Measurements from ENCODE around the gene CDK7.
"Not testable (repeated sequence)": the region's sequence is repeated elsewhere in the genome, so short reads cannot be mapped to it uniquely, and the experiment has no call there.

CDK7 gene

GRCh38 chr5:69236733-69237132, 2.0 kb downstream of the CDK7 start:
- DNase-seq (ENCODE audit: low read depth, low spot score): not testable (repeated sequence)

GRCh38 chr5:69237877-69238276, 3.2 kb downstream of the CDK7 start:
- no peak for DNase-seq (ENCODE audit: low read depth, low spot score)

GRCh38 chr5:69238760-69239251, 4.1 kb downstream of the CDK7 start:
- no peak for DNase-seq (ENCODE audit: low read depth, low spot score)

- DNase-seq (ENCODE audit: low read depth, low spot score): no peak
Observed at GRCh38 chr5:69242215-69242927, 7.7 kb downstream of the CDK7 start.

- DNase-seq (ENCODE audit: low read depth, low spot score): no peak
Observed at GRCh38 chr5:69245031-69245430, 10.3 kb downstream of the CDK7 start.

GRCh38 chr5:69248019-69248418, 13.3 kb downstream of the CDK7 start:
- DNase-seq (ENCODE audit: low read depth, low spot score): no peak

GRCh38 chr5:69250593-69250992, 15.9 kb downstream of the CDK7 start:
- no peak for DNase-seq (ENCODE audit: low read depth, low spot score)

GRCh38 chr5:69252437-69252836, 17.8 kb downstream of the CDK7 start:
- no peak for DNase-seq (ENCODE audit: low read depth, low spot score)

- not testable (repeated sequence) for DNase-seq (ENCODE audit: low read depth, low spot score)
Observed at GRCh38 chr5:69255940-69256339, 21.3 kb downstream of the CDK7 start.

- no peak for DNase-seq (ENCODE audit: low read depth, low spot score)
Observed at GRCh38 chr5:69257577-69257976, 22.9 kb downstream of the CDK7 start.

- DNase-seq (ENCODE audit: low read depth, low spot score): no peak
Observed at GRCh38 chr5:69261034-69261433, 26.3 kb downstream of the CDK7 start.

- DNase-seq (ENCODE audit: low read depth, low spot score): no peak
Observed at GRCh38 chr5:69265931-69266330, 31.2 kb downstream of the CDK7 start.

GRCh38 chr5:69268899-69269298, 34.2 kb downstream of the CDK7 start:
- no peak for DNase-seq (ENCODE audit: low read depth, low spot score)

GRCh38 chr5:69270840-69271239, 36.2 kb downstream of the CDK7 start:
- DNase-seq (ENCODE audit: low read depth, low spot score): no peak

- DNase-seq (ENCODE audit: low read depth, low spot score): no peak
Observed at GRCh38 chr5:69271376-69271775, 36.7 kb downstream of the CDK7 start.

GRCh38 chr5:69275563-69275962, 40.9 kb downstream of the CDK7 start:
- no peak for DNase-seq (ENCODE audit: low read depth, low spot score)

- no peak for DNase-seq (ENCODE audit: low read depth, low spot score)
Observed at GRCh38 chr5:69276422-69277174, 41.9 kb downstream of the CDK7 start.

GRCh38 chr5:69279517-69279916, 44.8 kb downstream of the CDK7 start:
- no peak for DNase-seq (ENCODE audit: low read depth, low spot score)

- no peak for DNase-seq (ENCODE audit: low read depth, low spot score)
Observed at GRCh38 chr5:69281114-69281513, 46.4 kb downstream of the CDK7 start.

- no peak for DNase-seq (ENCODE audit: low read depth, low spot score)
Observed at GRCh38 chr5:69284203-69284602, 49.5 kb downstream of the CDK7 start.

GRCh38 chr5:69285448-69286116, 50.9 kb downstream of the CDK7 start:
- peak; percentile 29 for DNase-seq (ENCODE audit: low read depth, low spot score)

GRCh38 chr5:69288069-69288468, 53.4 kb downstream of the CDK7 start:
- no peak for DNase-seq (ENCODE audit: low read depth, low spot score)

Measured in smooth muscle cell of the brain vasculature (primary cell).